NCI-H446 treated with DMSO at 0.1 percent for 48 hours (cell line): ENCODE results near the gene TNIK.
"Not testable (repeated sequence)": the region's sequence is repeated elsewhere in the genome, so short reads cannot be mapped to it uniquely, and the experiment has no call there.

Experiments
- DNase-seq: peaks from one replicate; lab custom pipeline; 2025; lab: John Stamatoyannopoulos, UW

The TNIK gene

GRCh38 chr3:171250444-171250843 lies 209.8 kb downstream of the TNIK start:
- no peak for DNase-seq

- DNase-seq, result peak; percentile 52
Measured at GRCh38 chr3:171249245-171249644, 211.0 kb downstream of the TNIK start.

GRCh38 chr3:171248426-171249111 lies 211.6 kb downstream of the TNIK start:
- DNase-seq, result peak; percentile 39

DNA sequence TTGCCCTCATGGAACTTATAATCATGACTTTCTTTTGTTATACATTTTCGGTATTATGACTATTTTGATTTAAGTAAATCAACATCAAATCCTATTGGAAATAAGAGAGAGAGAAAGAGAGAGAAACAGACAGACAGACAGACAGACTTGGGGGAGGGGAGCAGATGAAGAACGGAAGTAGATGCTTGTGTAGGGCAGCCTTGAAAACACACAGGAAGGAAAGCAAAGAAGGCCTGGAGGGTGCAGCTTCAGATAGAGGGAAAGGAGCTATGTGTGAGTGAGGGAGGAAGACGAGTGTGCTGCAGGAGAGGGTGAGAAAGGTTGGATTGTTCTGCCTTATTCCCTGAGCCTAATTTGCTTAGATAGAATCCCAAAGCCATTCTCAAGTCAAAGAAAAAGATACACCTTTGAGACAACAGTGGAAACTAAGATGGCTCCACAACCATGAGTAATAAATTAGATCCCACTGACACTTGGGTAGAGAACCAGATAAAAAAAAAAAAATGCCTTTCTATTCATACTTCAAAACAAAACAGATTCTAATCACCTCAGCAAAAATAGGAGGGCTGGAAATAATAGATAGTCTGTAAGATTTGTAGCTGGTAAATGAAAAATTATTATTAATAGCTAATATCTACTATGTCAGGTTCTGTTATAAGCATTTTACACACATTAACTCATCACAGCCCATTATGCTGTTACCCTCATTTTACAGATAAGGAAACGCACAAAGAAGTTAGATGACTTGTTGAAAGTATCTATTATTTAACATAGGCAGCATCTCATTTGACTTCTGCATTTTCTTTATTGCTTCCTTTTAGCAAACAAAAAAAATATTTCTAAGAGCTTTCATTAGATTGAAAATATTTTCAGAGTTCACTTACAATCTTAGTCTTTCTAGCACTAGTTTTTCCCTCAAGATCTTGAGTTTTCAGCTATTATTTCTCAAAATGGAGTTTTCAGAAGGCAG lies 214.1 kb downstream of the TNIK start:
- DNase-seq, result no peak

GRCh38 chr3:171242951-171243350 lies 217.3 kb downstream of the TNIK start:
- no peak for DNase-seq

GRCh38 chr3:171242170-171242569 lies 218.0 kb downstream of the TNIK start:
- DNase-seq, result no peak

- not testable (repeated sequence) for DNase-seq
Measured at GRCh38 chr3:171241655-171242054, 218.6 kb downstream of the TNIK start.

DNA sequence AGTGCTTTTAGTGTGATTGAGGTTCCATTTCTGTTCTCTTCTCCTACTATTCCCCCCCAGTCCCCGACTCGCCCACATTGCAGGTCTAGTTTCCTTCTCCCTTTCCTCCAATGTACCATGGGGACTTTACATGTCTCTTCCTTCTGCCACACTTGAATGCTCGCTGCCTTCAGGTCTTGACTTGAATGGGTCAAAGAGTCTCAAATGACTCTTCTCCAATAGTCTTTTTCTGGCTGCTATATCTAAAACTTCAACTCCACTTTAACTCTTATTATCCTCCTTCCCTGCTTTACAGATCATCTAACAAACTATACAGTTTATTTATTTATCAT lies 219.7 kb downstream of the TNIK start:
- no peak for DNase-seq

GRCh38 chr3:171239757-171240503 lies 220.3 kb downstream of the TNIK start:
- DNase-seq, result no peak

- no peak for DNase-seq
Measured at GRCh38 chr3:171237009-171237385, 223.2 kb downstream of the TNIK start.

DNA sequence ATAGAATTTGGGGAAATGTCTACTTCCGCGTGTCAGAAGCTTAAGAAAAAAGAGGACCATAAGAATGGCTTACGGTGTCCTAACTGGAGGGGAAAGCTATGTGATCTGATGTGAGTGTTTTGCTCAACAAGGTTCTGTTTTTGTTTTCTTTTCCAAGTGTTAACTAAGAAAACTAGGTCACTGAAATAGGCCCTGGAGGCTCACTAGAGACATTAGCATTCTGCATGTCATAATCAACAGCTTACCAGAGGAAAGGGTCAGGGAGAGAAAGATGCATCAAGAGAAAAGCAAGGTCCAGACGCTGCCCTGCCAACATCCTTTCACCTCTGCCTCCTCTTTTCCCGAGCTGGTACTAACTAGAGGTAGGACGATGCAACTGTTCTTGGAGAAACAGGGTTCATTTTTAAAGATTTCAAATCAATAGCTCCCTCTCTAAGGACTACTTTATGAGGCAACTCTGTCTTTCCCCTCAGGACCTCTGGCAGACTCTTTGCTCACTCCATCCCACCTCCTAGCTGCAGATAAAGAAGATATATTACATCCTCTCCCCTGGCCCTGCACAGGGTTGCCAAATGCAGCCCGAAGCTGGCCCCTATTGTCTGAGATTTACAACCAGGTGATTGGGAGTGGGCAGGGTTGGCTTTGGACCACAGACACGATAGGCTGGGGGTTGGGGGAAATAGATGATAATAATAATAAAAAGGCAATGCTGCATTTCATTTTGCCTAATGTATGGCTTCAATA lies 223.8 kb downstream of the TNIK start:
- DNase-seq, result no peak

GRCh38 chr3:171234298-171235010 lies 225.8 kb downstream of the TNIK start:
- DNase-seq, result peak; percentile 39

GRCh38 chr3:171231361-171231760 lies 228.8 kb downstream of the TNIK start:
- DNase-seq, result no peak

DNA sequence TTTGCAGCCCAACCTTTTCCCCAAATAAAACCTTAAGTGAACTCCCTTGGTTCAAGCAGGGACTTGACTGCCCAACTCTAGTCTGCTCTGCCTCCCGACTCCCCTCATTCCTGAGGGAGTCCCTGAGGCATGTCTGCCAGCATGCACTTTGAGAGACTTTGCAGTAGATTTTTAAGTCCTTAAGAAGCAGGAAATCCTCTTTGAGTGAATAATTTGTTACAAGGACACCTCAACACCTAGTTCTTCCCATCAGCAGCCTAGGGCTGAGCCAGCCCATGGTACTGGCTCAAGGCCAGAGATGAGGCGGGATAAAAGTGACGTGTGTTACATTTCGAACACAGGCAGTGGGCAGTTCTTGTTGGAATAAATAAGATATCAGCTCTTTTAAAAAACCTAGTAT lies 229.3 kb downstream of the TNIK start:
- no peak for DNase-seq

DNA sequence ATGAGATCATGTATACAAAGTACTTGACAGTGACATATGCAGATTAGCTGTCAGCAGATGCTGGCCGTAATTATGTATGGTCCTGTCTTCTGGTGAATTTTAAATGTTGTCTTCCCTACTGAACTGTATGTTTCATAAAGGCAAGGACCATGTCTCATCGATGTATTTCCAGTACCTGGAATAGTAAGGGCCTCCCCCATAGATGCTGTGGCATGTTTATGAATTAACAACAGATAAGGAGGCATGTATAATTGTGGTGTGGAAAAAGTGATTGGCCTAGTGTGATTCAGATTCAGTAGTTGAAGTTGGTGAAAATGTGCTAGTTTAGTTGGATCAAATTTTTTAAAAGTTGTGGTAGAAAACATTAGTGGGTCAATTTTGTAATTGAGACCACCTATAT lies 231.0 kb downstream of the TNIK start:
- no peak for DNase-seq

DNA sequence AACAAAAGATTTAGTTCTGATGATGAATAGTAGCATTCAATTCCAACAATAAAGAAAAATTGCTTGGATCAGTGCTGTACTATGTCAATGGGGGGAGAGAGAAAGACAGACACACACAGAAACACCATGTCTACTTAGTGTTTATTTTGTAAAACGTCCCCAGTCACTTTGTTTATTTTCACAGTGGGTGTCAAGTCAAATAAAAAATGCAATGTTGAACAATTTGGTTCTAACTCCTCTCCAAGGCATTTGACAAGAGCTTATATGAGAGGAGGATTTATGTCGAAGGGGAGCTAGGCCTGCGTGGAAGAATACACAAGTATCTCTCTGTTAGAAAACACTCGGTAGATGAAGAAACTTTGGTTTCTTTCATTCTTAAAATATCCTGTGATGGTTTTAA lies 232.0 kb downstream of the TNIK start:
- no peak for DNase-seq

GRCh38 chr3:171227828-171228227 lies 232.4 kb downstream of the TNIK start:
- DNase-seq, result no peak

DNA sequence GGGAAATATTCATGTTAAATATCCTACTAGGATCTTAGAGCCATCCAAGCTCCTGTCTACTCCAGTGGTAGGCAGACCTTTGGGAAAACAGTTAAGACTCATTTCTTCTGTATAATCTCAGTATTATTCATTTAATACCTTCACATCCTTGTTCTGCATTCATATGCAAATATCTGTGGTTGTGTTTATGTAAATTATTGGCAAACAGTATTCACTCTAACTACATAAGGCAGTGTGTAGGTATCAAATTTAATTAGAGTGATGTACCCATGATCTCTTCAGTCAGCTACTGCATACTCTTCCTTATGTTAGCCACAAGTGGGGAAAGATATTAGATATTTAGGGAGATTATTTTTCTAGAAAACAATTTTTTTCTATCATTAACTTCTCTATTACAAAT lies 232.8 kb downstream of the TNIK start:
- no peak for DNase-seq

DNA sequence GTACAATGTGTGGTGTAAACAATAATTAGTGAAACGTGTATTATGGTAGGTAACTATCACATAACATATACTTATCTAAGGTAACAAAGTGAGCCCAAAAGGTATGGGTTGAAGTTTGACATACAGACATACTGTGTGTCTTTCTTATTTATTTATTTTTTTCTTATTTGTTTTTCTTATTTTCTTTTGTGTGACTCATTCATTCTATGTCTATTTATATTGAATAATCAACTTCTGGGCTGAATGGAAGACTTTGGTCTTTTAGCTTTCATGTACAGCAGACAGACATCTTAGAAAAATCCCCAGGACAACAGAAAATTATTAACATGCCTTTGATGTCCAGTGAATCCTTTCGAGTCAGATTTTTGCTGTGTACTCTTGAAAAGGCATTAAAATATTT lies 233.4 kb downstream of the TNIK start:
- no peak for DNase-seq

DNA sequence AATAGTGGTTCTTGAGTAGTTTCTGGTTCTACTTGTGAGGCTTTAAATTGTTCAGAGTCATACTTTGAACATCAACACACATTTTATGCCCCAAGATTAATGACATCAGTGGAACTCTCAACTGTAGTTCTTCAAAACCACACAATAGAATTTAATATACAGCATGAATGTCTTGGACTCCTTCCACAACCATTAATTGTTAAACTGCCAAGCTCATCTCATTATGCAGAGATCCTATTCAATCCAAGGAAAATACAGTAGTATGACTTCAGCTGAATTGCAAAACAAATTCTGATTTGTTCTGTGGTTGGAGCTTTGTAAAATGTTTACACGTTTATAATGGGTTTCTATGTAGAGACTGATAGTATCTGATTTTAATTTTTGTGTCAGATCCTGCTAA lies 234.5 kb downstream of the TNIK start:
- DNase-seq, result peak; percentile 84

DNA sequence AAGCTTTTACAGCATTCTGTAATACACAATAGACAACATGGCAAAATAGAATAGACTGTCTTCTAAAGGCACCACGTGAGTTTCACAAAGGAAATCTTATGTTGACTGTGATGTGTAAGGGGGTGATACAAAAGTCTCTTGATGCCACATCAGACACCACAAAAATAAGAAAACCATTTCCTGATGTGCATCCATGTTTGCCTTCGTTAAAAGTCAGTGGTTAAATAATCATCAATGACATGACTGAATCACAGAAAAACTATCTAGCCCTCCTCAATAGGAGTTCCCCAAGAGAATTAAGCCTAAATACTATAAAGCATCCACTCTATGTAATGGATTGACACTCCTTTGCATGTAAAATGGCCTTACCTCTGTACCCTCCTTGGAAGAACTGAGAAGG lies 235.0 kb downstream of the TNIK start:
- DNase-seq, result no peak
